HL-60 (cell line): Measurements from ENCODE around the gene SLC44A5.

Experiments
- CTCF ChIP-seq: IDR thresholded peaks from one replicate; pipeline ENCODE4 v1.5.1; 2011; ENCODE audit warnings: low read length, control low read depth, inconsistent platforms; ENCODE audit not compliant: insufficient read depth
- GABPA ChIP-seq: IDR thresholded peaks from 2 replicates; pipeline ENCODE4 v1.6.1; 2012; ENCODE audit warnings: low read depth
- POLR2AphosphoS5 ChIP-seq: IDR thresholded peaks from 2 replicates; pipeline ENCODE4 v1.6.1; 2012; ENCODE audit warnings: low read depth
- REST ChIP-seq: IDR thresholded peaks from 2 replicates; pipeline ENCODE4 v1.6.1; 2012; ENCODE audit warnings: low read depth; ENCODE audit not compliant: insufficient replicate concordance
- SPI1 ChIP-seq: IDR thresholded peaks from 2 replicates; pipeline ENCODE4 v1.6.1; 2012; ENCODE audit warnings: low read depth, mild to moderate bottlenecking, borderline replicate concordance

GRCh38 chr1:75533085-75533484 is 77.8 kb downstream of the SLC44A5 start:
- TF ChIP-seq CTCF (no peak), POLR2AphosphoS5 (no peak), REST (no peak), GABPA (no peak), SPI1 (no peak)
